Activated CD8-positive, alpha-beta memory T cell treated with anti-CD3 and anti-CD28 coated beads for 36 hours (primary cell): ENCODE results near the gene TNFRSF13B. TPM values are rescaled to one million over a fixed set of nuclear protein-coding genes. Genes with fewer than 3 reads are reported as not detected.
"Not testable (repeated sequence)": the region's sequence is repeated elsewhere in the genome, so short reads cannot be mapped to it uniquely, and the experiment has no call there.

Source experiments
- CTCF ChIA-PET: fragments of 350-600 bp; sonication (Branson Sonifier 250); formaldehyde crosslinking; loops from one replicate; lab custom pipeline; 2021; ENCODE audit warnings: antibody characterized with exemption; lab: Charles Lee
- POLR2A ChIA-PET: fragments of 350-600 bp; sonication (Branson Sonifier 250); formaldehyde crosslinking; loops from one replicate; lab custom pipeline; 2021; ENCODE audit warnings: antibody characterized with exemption; lab: Charles Lee
- total RNA-seq, 2 experiments: library from RNA; stranded (reverse); gene quantifications; one replicate each; pipeline ENCODE4 v1.2.3, GENCODE V29; 2021

Gene TNFRSF13B
- total RNA-seq, 2 experiments from 2014 or later: not detected

DNA sequence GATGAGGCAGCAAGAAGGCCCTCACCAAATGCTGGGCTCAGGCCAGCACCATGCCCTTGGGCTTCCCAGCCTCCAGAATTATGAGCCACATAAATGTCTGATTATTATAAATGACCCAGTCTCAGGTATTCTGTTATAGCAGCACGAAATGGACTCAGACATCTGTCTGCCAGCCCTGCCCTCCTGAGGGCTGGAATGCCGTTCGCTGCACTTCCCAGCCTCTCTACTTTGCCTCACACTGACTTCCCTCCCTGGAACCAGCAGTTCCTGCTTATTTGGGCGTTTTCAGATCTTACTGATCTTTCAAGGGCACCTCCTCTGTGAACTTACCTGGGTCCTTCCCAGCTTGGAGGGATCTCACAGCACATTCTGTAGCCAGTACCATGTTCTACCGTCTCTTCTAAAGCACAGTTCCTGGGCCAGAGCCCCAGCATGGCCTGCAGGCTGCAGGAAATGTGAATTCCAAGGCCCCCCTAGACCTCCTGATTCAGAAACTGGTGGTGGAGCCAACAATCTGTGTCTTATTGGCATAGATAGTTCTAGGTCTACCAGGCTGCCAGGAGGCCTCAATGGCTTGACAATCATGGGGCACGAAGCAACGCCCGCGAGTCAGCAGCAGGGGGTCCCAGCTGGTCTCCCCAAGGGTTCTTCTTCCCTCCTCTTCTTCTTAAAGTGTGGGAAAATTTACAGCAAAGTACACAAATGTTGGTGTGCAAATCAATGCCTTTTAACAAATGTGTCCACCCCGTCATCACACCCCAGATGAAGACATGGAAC is 36.9 kb upstream of the TNFRSF13B start:
- CTCF ChIA-PET, POLR2A ChIA-PET: not testable (repeated sequence)

GRCh38 chr17:17007891-17008290 is 36.0 kb upstream of the TNFRSF13B start:
- POLR2A ChIA-PET, CTCF ChIA-PET: not testable (repeated sequence)

DNA sequence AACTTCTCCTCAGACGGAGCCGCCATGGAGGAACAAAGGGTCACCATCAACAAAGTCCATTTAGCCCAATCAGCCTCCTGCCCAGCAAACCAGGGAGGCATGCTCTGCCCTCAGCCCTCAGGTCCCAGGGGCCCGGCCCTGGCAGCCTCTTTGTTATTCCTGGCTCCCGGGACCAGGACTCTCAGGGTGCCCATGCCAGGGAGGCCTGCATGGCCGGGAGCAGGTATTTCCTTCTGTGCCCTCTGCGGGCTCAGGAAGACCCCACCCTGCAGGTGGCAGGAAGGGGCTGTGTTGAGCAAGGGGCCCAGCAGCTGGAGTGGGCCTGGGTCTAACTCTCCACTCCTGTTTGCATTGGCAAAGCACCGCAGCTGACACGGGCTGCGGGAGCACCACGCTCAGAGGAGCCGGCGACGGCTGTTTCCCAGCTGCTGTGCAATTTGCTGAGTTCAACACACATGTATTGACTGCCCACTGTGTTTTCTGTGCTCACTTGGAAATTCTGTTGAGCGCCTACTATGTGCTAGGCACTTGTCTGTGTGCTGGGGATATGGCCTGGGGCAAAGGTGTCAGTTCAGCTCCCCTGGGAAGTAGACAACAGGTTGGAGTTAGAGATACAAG is 33.2 kb upstream of the TNFRSF13B start:
- CTCF ChIA-PET, POLR2A ChIA-PET: not testable (repeated sequence)

DNA sequence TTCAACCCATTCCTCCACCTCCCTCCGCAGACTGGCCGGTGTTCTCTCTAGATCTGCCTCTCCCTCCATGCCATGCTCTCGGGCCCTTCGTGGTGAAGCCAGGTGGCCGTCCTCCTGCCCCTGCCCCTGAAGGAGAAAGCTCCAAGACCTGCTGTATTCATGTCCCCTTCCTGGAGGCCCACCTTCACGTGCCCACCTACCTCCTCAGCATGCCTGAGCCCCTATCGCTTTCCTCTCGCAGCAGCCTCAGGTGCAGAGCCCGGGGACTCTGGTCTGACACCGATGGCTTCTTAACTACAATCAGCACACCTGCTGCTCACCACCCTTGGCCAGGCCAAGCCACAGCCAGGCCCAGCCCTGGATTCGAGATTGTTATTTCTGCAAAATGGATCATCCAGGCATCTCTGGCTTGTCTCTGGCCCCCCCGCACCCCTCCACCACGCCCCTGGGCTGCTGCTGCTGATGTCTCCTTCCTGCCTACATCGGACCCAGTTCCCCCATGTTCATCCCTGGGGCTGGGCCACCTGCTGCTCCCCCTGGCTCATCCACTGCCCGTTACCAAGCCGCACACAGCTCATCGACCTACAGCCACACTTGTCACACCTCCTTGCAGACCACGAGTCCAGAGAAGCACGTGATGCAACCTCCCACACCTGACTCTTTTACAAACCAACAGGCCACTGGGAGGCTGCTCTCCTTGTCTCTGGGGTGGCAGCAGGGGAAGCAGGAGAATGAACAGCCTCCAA is 32.5 kb upstream of the TNFRSF13B start:
- CTCF ChIA-PET: no interaction called here

GRCh38 chr17:17002731-17003715 is 31.1 kb upstream of the TNFRSF13B start:
- POLR2A ChIA-PET, CTCF ChIA-PET: not testable (repeated sequence)

More for the DNA sequence above, 32.5 kb upstream of the TNFRSF13B start:
- POLR2A ChIA-PET: no interaction called here

GRCh38 chr17:17001874-17002520 is 30.1 kb upstream of the TNFRSF13B start:
- ChIA-PET CTCF (no interaction called here), POLR2A (no interaction called here)

- ChIA-PET POLR2A (no interaction called here), CTCF (interaction anchor here (0.6 to 1.3 kb wide), 5 partner anchors 33 to 337 kb away, joined by 3 to 6 read pairs (median 4); no protein-coding TSS in a partner anchor)
These were observed 29.3 kb upstream of the TNFRSF13B start for GRCh38 chr17:17001076-17001777.

- CTCF ChIA-PET: interaction anchor here (0.7 to 1.3 kb wide), 4 partner anchors 10 to 235 kb away, joined by 3 to 6 read pairs (median 4); no protein-coding TSS in a partner anchor
- POLR2A ChIA-PET: no interaction called here
These were observed 28.2 kb upstream of the TNFRSF13B start for GRCh38 chr17:16999931-17000625.

DNA sequence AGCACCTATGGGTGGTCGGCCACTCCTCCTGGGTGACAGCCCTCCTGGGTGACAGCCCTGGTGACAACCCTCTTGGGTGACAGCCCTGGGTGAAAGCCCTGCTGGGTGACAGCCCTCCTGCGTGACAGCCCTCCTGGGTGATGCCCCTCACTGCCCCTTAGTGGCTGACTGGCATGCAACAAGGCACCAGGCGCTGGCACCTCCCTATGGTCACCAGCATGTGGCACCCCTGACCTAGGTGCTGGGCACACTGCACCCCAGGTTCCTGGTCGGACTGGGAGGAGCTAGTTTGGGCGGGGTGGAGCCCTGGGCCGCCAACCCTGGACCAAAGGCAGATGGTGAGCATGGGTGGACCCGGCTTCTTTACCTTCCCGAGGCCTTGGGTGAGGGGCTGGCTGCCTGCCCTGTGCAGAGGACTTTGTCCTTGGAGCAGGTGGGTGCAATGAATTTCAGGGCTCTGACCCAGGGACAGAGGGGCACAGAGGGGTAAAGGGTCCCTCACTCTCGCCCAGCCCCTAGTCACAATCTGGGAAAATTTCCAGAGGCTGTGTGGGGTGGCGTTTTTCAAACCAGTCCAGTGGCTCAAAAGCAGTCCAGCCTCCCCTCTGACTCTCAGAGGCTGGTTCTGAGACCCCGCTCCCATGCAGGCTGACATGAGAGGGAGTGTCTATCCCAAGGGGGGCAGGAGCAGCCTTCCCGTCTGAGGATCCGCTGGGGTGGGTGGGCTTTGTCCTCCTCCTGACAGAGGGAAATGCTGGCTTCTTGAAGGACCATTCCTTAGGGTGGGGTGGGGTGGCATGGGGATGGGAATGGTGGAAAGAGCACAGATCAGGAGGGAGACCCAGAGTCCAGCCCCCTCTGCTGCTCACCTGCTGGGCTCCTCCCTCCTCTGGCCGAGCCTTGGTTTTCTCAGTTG is 25.9 kb upstream of the TNFRSF13B start:
- CTCF ChIA-PET: no interaction called here
- POLR2A ChIA-PET: no interaction called here

DNA sequence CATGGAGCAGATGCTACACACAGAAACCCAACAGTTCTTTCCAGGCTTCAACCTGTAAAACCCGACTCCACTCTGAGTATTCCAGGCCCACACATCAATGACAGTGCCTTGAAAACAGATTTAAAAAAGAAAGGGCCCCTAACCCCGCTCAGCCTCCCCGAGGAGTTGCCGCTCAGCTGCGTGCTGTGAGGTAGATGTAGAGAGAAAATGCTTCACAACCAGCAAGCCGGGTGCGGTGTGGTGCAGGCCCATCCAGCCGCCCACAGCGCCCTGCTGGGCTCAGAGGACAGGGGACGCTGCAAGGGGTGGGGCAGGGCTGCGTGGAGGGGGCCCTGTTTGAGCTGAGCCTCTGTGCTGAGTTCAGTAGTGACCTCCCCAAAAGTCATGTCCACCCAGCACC is 24.8 kb upstream of the TNFRSF13B start:
- CTCF ChIA-PET, POLR2A ChIA-PET: not testable (repeated sequence)

DNA sequence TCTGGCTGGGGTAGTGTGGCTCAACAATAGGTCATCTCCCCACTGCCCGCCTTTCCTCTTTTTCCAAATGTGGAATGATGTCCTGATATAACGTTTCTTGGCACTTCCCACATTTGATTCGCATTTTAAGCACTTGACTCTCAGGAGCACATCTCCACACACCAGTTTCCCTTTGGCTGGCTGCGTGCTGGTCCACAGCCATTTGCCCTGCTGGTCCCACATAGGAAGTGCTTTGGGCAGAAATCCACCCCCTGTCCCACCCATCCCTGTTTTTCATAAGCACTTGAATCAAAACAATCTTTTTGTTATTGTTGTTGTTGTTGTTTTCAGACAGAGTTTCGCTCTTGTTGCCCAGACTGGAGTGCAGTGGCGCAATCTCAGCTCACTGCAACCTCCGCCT is 24.0 kb upstream of the TNFRSF13B start:
- POLR2A ChIA-PET: no interaction called here
- CTCF ChIA-PET: no interaction called here

DNA sequence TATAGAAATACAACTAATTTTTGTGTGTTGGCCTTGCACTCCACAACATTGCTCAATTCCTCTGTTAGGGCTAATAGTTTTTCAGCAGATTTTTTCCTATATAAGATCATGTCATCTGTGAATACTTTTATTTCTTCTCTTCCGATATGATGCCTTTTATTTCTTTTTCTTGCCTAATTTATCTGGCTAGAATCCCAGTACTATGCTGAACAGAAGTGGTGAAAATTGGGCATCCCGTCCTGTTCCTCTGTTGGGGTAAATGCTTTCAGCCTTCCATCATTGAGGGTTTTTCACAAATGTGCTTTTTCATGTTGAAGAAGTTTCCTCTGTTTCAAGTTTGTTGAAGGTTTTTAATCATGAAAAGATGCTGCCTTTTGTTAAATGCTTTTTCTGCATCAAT is 22.7 kb upstream of the TNFRSF13B start:
- POLR2A ChIA-PET: no interaction called here
- CTCF ChIA-PET: no interaction called here

- ChIA-PET CTCF (interaction anchor here (0.7 to 1.2 kb wide), 7 partner anchors 9 to 71 kb away, joined by 3 to 6 read pairs (median 3); no protein-coding TSS in a partner anchor), POLR2A (interaction anchor here (0.6 kb wide), 1 partner anchor 618 kb away, joined by 3 read pairs; no protein-coding TSS in a partner anchor)
These were observed 19.6 kb upstream of the TNFRSF13B start for GRCh38 chr17:16991349-16992009.

DNA sequence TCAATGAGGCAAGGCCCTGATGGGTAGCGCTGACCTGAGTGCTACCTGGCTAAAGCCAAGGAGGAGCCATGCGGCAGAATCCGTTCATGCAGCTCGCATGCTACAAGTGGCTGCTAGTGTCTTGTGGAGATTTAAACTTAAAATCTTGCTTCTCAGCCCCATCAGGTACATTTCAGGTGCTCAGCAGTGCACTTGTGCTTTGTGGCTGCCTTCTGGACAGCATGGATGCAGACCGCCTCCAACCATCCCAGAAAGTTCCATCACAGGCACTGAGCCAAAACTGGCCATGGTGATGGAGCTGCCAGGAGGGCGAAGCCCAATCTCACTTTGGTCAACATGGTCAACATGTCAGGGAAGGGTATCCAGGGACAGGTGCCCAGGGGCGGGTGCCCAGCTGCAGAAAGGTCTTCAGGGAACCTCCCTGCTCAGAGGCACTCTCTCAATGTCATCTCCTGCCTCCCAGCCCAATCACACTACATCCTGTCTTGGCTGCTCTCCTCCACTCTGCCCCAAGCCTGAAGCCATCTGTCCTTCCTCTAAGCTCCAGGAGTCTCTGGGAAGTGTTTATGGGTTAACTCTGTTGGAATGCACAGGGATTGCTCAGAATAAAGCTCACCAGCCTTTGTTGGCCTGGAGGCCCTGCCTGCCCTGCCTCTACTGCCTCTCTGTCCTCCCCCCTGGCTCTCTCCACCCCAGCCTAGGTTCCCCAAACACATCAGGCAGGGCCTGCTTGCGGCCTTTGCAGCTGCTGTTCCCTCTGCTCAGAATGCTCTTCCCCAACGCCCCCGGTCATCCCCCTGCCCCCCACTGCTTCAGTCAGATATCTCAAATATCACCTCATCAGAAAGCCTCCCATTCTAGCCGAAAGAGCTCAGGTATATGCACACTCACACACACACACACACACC is 18.3 kb upstream of the TNFRSF13B start:
- ChIA-PET POLR2A (no interaction called here), CTCF (interaction anchor here (0.7 to 1.7 kb wide), 5 partner anchors 9 to 315 kb away, joined by 3 to 4 read pairs (median 3); no protein-coding TSS in a partner anchor)
